T follicular helper cell (primary cell): ENCODE data around the gene C2.
"Not testable (repeated sequence)": the region's sequence is repeated elsewhere in the genome, so short reads cannot be mapped to it uniquely, and the experiment has no call there.

ENCODE experiments used
- DNase-seq: peaks from one replicate; pipeline ENCODE4 v3.0.0-alpha.2; 2020; ENCODE audit warnings: low read depth

The C2 gene

GRCh38 chr6:31922942-31923341 is 4.6 kb upstream of the C2 start:
- no peak for DNase-seq

- DNase-seq, result no peak
Observed at GRCh38 chr6:31927863-31928671, 550 bp downstream of the C2 start.

- no peak for DNase-seq
Observed at GRCh38 chr6:31928672-31928939, 1.1 kb downstream of the C2 start.

GRCh38 chr6:31930962-31931361 is 3.4 kb downstream of the C2 start:
- DNase-seq, result no peak

- DNase-seq, result not testable (repeated sequence)
Observed at GRCh38 chr6:31932137-31932536, 4.6 kb downstream of the C2 start.

- no peak for DNase-seq
Observed at GRCh38 chr6:31933537-31933936, 6.0 kb downstream of the C2 start.

GRCh38 chr6:31935021-31935420 is 7.5 kb downstream of the C2 start:
- DNase-seq, result no peak

- DNase-seq, result no peak
Observed at GRCh38 chr6:31935823-31936222, 8.3 kb downstream of the C2 start.

- no peak for DNase-seq
Observed at GRCh38 chr6:31940256-31940664, 12.7 kb downstream of the C2 start.

GRCh38 chr6:31943742-31944141 is 16.2 kb downstream of the C2 start:
- DNase-seq, result no peak

- DNase-seq, result no peak
Observed at GRCh38 chr6:31945154-31945506, 17.6 kb downstream of the C2 start.

- DNase-seq, result no peak
Observed at GRCh38 chr6:31945507-31946369, 18.2 kb downstream of the C2 start, which contains the start of gene CFB. CFB (plus strand) TSS chr6:31946095; CDS start chr6:31946222, 127 bp downstream.

GRCh38 chr6:31946370-31946885 is 18.9 kb downstream of the C2 start:
- DNase-seq, result no peak

GRCh38 chr6:31947070-31947675 is 19.7 kb downstream of the C2 start:
- no peak for DNase-seq

- no peak for DNase-seq
Observed at GRCh38 chr6:31947864-31948263, 20.3 kb downstream of the C2 start.

GRCh38 chr6:31948306-31948705 is 20.8 kb downstream of the C2 start:
- no peak for DNase-seq

GRCh38 chr6:31948753-31949413 is 21.4 kb downstream of the C2 start:
- no peak for DNase-seq

- no peak for DNase-seq
Observed at GRCh38 chr6:31949926-31950548, 22.5 kb downstream of the C2 start.

GRCh38 chr6:31952140-31952805 is 24.8 kb downstream of the C2 start:
- DNase-seq, result no peak

GRCh38 chr6:31952890-31953289 is 25.4 kb downstream of the C2 start:
- no peak for DNase-seq

GRCh38 chr6:31954511-31954910 is 27.0 kb downstream of the C2 start:
- DNase-seq, result no peak
